Fibroblast of peridontal ligament (primary cell): ENCODE results near the gene FMR1NB.

Experiments used
- DNase-seq: peaks from one replicate; pipeline ENCODE4 v3.0.0-alpha.2; 2010; ENCODE audit errors: extremely low read depth

FMR1NB gene

DNA sequence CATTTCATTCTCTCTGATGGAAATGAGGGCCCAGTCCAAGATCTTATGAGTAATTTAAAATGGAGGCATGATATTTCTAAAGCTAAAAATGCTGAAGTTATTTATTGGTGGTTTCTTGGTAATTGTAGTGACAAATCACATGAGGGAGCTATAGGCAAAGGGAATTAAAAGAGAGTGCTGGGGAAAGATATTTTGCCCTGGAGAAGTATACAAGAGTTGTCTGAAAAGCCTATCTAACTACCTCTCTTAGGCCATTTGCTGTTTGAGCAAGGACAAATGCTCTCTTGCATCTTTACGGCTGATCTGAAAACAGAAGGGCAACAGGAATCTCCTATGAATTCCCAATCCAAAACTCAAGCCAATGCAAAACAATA lies 89.4 kb downstream of the FMR1NB start:
- no peak for DNase-seq
